Fibroblast of skin of left quadriceps (primary cell): ENCODE data around the gene BORCS5.

Experiments used
- DNase-seq, 2 experiments: peaks; one replicate each; pipeline ENCODE4 v3.0.0-alpha.2; 2013; ENCODE audit warnings: low read depth in 2 of 2

The BORCS5 gene

DNA sequence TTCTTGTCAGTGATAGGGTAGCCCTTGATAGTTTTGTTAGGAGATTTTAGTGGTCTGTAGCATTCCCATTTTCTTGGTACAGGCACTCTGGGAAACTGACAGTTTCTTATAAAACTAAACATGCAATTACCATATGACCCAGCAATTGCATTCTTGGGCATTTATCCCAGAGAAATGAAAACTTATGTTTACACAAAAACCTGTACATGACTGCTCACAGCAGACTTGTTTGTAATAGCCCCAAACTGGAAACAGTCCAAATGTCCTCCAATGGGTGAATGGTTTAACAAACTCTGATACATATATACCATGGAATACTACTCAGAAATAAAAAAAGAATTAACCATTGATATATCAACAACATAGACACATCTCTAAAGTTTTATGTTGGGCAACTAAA lies 75.5 kb downstream of the BORCS5 start:
- DNase-seq = peak; percentile 58 to 64

DNA sequence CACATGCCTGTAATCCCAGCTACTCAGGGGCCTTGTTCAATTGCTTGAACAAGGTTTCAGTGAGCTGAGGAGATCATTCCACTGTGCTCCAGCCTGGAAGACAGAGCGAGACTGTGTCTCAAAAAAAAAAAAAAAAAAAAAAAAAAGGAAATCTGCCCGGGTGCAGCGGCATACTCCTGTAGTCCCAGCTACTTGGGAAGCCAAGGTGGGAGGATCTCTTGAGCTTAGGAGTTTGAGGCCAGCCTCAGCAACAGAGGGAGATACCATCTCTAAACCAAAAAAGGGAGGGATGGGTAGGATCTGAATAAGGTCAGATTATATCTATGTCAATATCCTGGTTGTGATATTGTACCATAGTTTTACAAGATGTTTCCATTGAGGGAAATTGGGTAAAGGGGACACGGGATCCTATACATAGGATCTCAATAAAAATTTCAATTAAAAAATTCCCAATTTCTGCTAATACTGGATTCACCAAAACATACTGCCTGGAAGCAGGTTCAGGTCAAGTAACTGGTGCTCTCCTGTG lies 76.4 kb downstream of the BORCS5 start:
- DNase-seq = no peak

DNA sequence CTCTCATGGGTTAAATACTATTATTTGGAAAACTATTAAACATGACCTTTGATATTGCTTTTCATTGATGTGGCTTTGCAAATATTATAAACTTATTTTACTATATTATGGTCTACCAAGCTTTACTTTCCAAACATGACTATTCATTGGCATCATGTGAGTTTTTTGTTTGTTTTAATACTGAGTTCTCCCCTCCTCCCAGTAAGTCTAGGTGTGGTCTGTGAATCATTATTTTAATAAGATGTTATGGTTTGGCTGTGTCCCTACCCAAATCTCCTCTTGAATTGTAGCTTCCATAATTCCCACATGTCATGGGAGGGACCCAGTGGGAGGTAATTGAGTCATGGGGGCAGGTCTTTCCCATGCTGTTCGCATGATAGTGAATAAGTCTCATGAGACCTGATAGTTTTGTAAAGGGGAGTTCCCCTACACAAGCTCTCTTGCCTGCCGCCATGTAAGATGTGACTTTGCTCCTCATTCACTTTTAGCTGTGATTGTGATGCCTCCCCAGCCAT lies 80.0 kb downstream of the BORCS5 start:
- DNase-seq = no peak

DNA sequence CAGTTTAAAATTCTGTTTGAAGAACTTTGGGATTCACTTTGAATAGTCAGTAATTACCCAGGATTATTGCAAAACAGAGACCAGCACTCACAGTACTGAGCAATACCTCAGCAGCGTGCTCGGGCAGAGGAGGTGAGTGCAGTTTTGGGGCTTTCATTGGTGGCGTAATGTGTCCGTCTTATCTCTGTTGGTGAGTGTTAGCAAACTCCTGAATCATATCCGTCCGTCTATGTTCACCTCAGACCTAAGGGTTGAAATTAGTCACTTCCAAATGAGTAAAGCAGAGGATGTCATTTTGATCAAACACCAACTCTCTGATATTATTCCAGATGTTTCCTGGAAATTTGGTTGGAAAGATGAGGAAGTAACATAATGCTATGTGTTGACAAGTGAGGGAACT lies 82.8 kb downstream of the BORCS5 start:
- DNase-seq = no peak

DNA sequence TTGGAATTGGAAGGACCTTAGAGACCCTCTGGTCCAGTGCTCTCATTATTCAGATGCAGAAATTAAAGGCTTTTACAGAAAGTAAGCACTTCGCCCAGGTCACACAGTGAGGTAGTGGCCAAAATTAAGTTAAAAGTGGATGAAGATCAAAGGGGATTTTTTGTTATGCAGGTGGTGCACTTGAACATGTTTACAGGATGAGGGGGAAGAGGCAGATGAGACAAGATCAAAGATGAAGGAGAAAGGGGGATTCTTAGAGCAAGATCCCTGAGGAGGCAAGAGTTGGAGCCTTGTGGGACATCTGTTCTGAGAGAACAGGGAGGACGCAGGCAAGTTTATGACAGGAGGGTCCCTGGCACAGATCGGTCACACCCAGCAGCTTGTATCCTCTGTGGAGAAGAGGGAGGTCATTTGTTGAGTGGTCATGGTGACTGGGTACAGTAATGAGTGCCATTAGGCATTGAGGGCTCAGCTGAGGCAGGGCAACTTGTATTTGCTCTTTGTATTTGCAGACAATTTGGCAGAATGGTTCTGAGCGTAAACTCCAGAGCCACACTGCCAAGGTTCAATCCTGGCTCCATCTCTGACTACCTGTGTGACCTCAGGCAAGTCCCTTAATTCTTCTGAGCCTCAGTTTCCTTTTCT lies 84.0 kb downstream of the BORCS5 start:
- no peak for DNase-seq

DNA sequence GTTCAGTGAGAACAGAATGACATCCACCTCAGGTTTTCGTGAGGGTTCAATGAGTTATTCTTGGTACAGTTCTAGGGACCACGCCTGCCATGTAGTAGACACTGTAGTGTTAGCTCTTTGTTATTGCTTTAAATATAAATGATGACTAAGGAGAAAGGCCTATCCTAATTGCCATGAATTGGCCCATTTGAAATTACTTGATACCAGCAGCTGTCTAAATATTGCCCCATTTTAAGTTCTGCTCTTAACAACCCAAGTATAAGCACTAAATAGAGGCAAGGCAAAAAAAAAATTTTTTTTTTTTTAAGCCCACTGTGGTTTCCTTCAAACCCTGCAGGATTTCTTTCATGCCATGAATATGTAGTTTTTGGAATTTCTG lies 84.5 kb downstream of the BORCS5 start:
- no peak for DNase-seq

DNA sequence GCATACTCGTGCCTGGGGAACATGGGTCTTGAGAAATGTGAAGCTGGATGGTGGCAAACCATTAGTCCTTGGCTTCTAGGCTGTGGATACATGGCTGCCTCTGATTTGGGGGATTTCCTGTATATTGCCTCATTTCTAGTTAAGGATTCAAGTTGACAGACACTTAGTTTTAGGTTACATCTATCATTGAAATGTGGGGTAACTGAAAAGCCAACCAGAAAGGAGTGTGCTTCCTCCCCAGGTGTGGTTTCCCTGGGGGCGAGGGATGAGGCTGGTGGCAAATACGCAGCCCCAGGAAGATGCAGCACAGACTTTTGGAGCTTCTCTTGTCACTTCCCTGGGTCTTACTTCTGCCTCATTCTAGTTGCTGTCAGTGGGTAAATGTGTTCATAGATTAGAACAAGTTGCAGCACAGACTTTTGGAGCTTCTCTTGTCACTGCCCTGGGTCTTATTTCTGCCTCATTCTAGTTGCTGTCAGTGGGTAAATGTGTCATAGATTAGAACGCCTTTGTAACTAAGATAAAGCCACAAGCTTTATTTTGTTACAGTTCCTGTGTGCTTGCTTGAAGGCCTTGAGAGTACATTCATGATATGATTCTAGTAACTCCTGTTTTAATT lies 85.1 kb downstream of the BORCS5 start:
- no peak for DNase-seq

DNA sequence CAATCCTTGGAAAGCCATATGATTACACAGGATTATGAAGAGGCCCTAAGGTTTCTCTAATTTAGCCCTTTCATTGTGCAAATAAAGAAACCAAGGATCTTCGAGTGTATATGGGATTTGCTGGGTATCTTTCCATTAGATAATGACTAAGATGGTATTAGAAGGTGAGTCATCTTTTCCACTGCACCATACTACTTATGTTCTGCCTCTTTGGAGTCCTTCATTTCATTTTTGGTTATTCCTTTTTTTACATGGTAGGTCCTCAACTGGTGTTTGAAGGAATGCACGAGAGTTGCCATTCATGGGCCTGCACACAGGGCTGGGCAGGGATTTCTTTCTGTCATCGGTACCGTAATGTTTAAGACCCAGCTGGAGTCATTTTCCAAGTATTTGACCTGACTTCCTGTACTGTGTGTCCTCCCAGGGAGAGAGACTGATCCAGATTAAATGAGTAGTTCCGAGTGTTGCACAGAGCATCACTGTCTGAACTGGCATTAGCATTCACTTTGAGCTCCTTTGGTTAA lies 85.7 kb downstream of the BORCS5 start:
- no peak for DNase-seq

DNA sequence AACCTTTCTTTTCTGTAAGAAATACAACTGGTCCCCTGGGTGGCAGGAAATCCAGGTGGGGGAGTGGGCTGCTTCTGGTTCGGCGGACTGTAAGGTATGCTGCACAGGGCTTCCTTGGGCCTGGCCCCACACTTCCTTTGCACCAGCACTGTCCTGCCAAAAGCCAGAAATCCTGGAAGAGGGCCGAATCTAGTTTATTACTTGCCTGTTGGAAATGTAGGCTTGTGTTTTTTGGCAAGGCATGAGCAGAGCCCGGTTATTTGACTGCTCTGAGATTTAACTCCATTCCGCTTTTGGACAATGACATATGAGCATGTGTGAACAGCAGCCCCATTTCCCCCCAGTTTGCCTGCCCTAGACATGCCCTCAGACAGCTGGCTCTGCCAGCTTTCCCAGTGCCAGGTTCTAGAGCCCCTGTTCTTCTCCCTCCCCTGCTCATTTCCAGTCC lies 86.6 kb downstream of the BORCS5 start:
- DNase-seq = no peak

DNA sequence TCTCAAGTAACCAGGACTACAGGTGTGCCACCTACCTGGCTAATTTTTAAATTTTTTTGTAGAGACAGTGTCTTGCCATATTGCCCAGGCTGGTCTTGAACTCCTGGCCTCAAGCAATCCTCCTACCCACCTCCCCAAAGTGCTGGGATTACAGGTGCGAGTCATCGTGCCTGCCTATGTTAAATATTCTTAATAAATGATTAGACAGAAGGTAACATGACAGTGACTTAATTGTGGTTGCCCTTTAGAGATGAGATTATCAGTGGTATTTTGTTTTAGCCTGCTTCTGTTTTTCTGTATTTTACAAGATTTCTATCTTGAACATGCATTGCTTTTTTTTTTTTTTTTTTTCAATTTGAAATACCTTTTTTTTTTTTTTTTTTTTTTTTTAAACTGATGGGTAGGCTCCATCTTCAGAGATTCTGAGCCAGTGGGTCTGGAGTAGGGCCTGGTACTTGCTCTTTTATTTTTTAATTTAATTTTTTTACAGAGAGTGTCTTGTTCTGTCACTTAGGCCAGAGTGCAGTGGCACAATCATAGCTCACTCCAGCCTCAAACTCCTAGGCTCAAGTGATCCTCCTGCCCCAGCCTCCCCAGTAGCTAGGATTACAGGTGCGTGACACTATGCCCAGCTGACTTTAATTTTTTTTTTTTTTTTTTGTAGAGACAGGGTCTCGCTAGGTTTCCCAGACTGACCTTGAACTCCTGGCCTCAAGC lies 88.4 kb downstream of the BORCS5 start:
- DNase-seq = no peak

DNA sequence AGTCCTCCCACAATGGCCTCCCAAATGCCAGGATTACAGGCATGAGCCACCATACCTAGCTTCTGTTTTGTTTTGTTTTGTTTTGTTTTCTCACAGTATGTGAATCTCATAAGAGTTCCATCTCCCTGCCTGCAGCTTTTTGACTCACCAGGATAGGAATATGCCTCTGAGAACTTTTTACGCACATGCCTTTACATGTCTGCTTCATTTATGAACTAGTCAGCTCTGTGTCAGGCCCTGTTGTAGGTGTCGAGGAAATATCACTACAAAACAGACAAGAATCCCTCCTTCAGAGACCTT lies 89.0 kb downstream of the BORCS5 start:
- no peak for DNase-seq

DNA sequence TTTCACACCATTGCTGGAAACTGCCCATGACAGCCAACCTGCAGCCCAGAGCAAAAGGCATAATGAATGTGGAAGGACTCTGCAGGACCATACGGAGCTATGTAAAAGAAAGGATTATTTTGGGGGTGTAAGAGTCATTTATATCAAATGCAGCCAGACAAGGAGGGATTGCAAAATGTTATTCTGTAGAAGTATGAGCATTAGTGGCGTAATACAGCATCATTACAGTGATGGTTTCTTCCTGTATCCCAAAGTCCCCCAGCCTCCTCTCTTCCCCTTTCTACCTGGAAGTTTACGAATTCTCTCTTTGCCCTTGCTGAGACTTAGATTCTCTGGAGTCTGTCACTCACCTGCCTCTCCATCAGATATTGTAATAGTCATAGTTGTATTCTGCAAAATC lies 89.9 kb downstream of the BORCS5 start:
- no peak for DNase-seq

DNA sequence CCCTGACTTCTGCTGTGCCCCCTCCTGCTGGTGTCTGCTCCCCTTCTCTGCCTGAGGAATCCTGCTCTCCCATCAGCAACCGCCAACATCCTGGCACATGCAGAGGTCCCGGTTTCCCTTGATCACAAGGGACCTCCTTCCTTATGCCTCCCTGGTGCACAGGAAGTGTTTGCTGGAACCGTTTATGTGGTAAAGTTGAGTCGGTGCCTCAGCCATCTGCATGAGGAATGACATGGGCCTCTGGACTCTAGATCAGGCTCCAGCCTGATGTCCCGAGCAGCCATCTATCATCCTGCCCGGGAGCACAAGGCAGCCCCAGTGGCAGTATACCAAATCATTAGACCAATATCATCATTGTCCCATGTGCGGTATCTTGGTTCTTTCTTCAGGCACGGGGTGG lies 90.4 kb downstream of the BORCS5 start:
- no peak for DNase-seq

DNA sequence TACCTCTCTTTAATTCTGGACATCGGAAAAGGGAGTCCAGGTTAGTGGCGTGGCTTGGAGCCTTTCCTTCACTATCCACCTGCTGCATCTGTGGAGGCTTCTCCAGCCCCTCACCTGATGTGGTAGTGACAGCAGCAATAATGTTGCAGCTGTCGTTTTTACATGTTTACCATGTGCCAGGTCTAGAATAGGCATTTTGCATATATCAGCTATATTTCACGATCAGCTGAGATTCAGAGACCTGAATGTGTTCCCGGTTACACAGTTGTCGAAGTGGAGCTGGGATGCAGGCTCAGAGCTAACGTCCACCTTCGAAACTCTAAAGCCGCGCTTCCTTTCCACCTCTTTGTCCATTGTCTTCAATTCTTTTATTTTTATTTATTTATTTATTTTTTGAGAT lies 91.0 kb downstream of the BORCS5 start:
- DNase-seq = no peak

DNA sequence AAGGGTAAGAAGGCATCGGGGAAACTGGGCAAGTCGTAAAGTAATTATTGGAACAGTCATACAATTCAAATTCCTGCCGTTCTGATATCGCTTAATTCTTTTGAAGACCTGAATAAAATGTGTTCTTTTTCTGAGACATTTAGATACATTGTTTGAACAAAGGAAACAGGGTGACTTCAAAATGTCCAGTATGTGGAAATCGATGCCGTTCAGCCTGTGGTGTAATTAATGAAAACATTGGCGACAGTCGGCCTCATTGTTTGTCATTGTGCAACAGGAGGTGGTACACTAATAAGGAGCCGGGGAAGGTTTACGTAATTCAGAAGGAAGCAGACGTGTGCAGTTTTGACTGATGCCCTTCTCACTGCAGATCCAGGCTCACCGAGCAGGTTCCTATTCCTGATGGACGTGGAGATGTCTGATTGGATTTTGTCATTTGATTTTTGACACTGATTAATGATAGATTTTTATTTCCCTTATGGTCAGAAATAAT lies 92.7 kb downstream of the BORCS5 start:
- no peak for DNase-seq

DNA sequence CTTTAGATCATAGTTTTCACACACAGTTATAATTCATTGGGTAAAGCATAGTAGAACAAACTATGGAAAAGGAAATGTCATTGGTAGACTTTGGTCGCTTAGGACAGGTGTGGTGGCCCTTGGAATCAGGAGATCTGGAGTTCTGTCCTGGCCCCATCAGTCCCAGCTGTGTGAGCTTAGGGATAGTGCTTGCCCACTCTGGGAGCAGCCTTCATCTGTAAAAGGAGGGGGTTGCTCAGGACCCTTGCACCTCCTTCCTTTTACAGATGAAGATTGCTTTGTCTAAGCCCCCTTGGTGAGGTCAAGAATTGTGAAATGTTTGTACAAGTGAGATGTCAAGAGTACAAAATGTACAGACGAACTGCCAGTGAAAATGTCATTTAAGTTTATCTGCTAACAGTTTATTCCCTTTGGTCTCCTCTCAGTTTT lies 93.2 kb downstream of the BORCS5 start:
- DNase-seq = no peak

DNA sequence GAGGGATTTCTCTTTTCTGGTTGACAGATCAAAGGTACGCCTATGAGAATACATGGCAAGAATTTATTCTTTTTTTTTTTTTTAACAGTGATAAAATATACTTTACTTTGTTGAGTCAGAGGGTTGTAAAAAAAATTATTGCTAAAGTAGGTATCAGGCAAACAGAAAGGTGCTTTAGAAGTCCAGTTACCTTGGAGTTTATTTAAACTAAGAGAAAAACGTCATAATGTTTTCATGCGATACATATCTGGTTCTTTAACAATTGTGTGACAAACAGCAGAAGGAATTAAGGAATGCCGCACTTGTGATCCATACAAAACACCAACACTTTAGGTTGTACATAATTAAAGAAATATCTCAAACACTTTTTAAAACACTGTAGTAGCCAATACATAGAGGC lies 94.2 kb downstream of the BORCS5 start:
- DNase-seq = no peak

DNA sequence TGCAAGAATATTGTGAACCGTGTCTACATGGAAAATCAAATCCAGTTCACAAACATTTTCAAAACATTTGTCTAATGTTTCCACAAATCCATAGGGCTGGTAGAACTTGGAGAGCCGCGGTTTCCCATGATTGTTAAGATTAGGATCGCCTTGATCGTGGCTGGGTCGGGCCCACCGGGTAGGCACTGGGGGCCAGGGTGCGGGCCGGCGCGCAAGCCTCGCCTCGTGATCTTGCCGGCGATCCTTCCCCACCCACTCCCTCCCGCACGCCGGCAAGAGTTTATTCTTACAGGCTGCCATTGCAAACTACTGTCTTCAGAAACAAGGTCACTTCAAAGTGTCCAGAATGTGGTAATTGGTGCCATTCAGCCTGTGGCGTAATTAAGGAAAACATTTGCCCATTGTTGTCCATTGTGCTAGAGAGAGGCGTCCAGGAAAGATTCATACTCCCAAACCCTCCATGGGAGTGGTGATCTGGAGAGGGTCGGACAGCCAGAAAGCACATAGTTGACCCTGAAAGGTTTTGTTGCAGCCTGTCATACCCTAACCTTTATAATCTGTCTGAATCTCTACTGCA lies 95.5 kb downstream of the BORCS5 start:
- DNase-seq = no peak

DNA sequence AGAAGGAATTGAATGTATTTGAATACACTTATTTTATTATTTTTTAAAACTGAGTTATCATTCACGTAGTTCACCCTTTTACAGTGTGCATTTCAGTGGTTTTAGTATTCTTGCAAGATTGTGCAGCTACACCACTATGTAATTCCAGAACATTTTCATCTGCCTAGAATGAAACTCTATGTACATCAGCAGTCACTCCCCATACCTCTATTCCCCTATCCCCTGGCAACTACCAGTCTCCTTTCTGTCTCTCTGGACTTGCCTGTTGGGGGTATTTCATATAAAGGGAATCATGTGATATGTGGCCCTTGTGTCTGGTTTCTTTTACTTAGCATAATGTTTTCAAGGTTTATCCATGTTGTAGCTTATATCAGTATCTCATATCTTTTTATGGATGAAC lies 96.8 kb downstream of the BORCS5 start:
- DNase-seq = no peak

DNA sequence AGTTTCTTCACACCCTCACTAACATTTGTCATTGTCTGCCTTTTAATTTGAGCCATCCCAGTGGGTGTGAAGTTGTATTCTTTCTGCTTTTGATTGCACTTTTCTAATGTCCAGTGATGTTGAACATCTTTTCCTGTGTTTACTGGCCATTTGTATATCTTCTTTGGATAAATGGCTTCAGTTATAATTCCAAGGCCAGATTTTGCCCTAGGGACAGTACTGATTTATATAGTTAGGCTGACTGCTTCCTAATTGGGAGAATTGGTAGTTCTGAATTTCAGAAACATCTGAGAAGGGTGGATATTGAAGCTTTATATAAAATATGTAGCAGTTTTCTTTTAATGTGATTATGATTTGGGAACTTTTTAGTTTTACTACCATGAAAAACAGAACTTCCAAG lies 97.4 kb downstream of the BORCS5 start:
- DNase-seq = no peak

DNA sequence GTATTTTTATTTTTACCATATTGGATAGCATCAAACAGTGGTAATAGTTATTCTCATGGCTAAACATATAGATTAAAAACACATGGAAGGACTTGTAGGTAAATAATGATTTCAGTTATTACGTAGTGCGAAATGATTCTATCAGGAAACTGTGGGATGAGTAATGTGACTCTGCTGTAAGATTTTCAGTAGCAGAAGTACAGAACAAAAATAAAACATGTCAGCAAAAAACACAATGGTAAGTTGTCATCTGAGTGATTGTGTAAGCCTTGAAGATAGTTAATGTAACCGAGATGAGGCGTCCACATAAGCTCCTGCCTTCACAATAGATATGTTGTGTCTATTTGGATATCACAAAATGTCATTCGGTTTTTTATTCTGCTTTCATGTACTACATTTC lies 99.8 kb downstream of the BORCS5 start:
- peak; percentile 62 to 64 for DNase-seq
